Cardiac fibroblast (primary cell): ENCODE measurements around the gene AFF3.
A peak's percentile ranks its signal among the peaks of the same experiment; 100 is the strongest.
"Not testable (repeated sequence)": the region's sequence is repeated elsewhere in the genome, so short reads cannot be mapped to it uniquely, and the experiment has no call there.

ENCODE experiments used
- DNase-seq, 2 donors: peaks; one replicate each; pipeline versions ENCODE4 v3.0.0 to v3.0.0-alpha.2; 2010; ENCODE audit warnings: low read depth in 2 of 2
- H3K4me3 ChIP-seq, 2 donors: replicated peaks in 1 of 2; 1 replicate in 1 of 2; 2 replicates in 1 of 2; pipeline ENCODE4 v1.5.1; 2011; ENCODE audit warnings: low read depth in 2 of 2, low read length in 2 of 2, mild to moderate bottlenecking in 2 of 2, moderate library complexity in 1 of 2
- TF ChIP-seq, protein P1 (sequence below): IDR thresholded peaks from one replicate; pipeline ENCODE4 v1.5.1; 2011; ENCODE audit warnings: low read depth, mild to moderate bottlenecking, low read length, inconsistent platforms

Gene AFF3

DNA sequence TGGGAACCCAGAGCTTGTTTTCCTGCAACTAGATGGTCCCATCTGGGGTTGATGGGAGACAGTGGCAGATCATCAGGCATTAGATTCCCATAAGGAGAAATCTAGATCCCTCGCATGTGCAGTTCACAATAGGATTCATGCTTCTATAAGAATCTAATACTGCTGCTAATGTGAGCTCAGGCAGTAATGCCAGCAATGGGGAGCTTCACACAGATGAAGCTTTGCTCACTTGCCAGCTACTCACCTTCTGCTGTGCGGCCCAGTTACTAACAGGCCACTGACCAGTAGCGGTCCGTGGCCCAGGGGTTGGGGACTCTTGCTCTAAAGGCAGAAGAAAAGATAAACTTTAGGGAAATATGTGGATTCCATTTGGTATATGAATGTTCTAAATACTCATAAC, 192.9 kb downstream of the AFF3 start:
- no peak overlapping the region for H3K4me3 ChIP-seq
- no peak for DNase-seq
- TF ChIP-seq, protein P1, sequence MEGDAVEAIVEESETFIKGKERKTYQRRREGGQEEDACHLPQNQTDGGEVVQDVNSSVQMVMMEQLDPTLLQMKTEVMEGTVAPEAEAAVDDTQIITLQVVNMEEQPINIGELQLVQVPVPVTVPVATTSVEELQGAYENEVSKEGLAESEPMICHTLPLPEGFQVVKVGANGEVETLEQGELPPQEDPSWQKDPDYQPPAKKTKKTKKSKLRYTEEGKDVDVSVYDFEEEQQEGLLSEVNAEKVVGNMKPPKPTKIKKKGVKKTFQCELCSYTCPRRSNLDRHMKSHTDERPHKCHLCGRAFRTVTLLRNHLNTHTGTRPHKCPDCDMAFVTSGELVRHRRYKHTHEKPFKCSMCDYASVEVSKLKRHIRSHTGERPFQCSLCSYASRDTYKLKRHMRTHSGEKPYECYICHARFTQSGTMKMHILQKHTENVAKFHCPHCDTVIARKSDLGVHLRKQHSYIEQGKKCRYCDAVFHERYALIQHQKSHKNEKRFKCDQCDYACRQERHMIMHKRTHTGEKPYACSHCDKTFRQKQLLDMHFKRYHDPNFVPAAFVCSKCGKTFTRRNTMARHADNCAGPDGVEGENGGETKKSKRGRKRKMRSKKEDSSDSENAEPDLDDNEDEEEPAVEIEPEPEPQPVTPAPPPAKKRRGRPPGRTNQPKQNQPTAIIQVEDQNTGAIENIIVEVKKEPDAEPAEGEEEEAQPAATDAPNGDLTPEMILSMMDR: no peak

DNA sequence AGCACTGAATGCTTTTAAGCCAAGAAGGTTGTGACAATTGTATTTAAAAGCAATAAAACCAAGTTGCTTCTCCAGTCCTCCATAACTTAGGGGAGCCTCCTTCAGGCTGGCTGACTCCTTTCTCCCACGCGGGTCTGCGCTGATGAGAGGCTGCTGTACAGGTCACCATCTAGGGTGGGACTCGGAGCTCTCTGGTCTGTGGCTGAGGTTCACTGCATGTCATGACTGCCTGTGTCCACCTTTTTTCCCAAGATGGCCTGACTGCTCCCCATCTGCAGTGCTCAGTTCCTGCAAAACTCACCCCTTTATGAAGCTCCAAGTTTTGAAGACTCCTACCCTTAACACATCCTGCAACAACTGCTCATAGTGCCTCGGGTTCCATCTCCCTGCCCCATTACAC, 194.4 kb downstream of the AFF3 start:
- TF ChIP-seq, protein P1: no peak
- no peak for DNase-seq

DNA sequence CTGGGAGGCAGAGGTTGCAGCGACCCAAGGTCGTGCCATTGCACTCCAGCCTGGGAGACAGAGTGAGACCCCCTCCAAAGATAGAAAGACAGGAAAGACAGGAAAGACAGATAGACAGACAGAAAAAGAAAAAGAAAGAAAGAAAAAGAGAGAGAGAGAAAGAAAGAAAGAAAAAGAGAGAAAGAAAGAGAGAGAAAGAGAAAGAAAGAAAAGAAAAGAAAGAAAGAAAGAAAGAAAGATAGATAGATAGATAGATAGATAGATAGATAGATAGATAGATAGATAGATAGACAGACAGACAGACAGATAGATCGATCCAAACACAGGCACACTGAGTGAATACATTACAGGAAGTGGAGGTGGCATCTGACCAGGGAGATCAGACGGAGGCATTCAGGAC, 195.0 kb downstream of the AFF3 start:
- H3K4me3 ChIP-seq, DNase-seq: not testable (repeated sequence)

More for the DNA sequence above, 194.4 kb downstream of the AFF3 start:
- H3K4me3 ChIP-seq: no peak overlapping the region

DNA sequence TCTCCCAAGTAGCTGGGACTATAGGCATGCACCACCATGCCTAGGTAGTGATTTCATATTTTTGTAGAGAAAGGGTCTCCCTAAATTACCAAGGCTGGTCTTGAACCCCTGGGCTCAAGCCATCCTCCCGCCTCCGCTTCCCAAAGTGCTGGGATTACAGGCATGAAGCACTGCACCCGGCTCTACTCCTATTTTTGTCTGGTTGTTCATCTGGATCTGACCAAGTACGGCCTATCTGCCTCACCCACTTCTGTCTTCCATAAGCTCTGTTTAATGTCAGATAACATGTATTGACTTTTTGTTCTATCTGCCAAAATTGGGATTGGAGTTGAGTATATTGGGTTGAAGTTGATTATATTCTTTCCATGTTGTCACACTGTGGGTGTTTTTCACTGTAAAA, 198.4 kb downstream of the AFF3 start:
- no peak for DNase-seq
- no peak overlapping the region for H3K4me3 ChIP-seq
- TF ChIP-seq, protein P1: no peak

DNA sequence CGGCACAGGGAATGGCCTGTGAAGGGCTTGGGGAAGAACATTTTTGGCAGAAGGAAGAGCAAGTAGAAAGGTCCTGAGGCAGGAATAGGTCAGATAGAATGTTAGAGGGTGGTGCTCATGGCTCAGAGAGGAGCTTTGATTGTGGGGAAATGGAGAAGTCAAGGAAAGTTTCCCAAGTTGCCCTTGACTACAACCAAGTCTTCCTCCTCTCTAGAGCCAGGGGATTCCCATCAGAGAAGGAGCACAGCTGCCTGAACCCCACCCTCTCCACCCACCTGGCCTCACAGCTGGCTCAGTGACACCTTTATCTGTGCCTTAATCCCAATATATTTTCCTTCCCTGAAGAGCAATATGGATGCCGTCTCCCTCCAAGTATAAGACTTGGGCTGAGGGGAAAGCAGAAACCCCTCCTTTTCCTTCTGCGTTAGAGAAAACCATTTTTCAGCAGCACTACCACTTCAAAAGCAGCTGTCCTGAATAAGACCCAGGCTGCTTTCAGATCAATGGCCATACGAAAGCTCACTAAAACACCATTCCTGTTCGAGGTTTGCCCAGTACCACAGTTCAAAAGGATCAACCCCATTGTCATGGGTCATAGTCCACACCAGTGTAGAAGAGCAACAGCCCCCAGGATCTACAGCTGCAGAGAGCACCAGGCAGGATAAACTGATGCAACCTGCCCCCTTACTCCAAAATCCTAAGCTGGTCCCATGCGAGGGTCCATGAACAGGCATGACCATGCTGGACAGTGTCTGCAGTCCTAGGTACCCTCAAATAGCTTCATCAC, 199.6 kb downstream of the AFF3 start:
- TF ChIP-seq, protein P1: no peak
- no peak for DNase-seq
- H3K4me3 ChIP-seq: no peak overlapping the region

DNA sequence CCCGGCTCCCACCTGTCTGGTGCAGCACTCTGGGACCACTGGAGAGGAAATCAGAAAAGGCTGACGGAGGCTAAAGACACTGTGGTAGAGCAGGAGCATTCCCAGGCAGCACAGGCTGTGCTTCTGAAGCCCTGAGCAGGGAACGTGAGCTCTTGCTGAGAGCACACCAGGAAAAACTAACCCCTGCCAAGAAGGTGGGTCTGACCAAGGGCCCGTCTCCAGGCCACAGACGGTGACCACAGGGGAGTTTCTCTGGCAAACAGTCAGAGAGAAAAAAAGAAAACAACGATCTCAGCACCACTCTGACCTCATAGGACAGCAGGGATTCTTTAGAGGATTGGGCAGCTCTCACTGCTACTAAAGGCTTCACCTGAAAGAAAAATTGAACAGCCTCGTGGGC, 201.4 kb downstream of the AFF3 start:
- peak; percentile 6 to 36 for DNase-seq
- TF ChIP-seq, protein P1: no peak
- H3K4me3 ChIP-seq: no peak overlapping the region

DNA sequence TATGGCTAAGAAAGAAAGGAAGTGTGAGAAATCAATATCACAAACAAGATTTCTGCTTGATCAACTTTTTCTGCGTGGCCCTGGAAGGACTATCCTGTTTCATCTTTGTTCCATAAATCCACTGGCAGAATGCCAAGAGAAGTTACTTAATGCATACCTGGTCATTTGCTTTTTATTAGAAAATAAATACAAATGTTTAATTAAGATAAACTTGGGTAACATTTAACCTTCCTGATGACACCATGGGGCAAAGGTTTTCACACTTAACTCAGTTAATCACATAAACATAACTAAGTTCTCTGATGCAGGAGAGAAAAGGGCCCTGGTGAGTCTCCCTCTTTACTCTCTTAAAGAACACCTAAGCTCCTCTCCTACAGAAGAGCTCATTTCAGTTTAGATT, 203.3 kb downstream of the AFF3 start:
- DNase-seq: no peak
- TF ChIP-seq, protein P1: no peak
- H3K4me3 ChIP-seq: no peak overlapping the region
